Fibroblast of pulmonary artery (primary cell): ENCODE results near the gene LIN54.
"Not testable (repeated sequence)": the region's sequence is repeated elsewhere in the genome, so short reads cannot be mapped to it uniquely, and the experiment has no call there.

ENCODE experiments used
- DNase-seq: peaks from one replicate; pipeline ENCODE4 v3.0.0-alpha.2; 2010; ENCODE audit warnings: low read depth
- H3K4me3 ChIP-seq: replicated peaks from 2 replicates; pipeline ENCODE4 v1.5.1; 2011; ENCODE audit warnings: low read depth, mild to moderate bottlenecking, control low read depth, low read length, moderate library complexity
- TF ChIP-seq, protein P1 (sequence below): IDR thresholded peaks from 2 replicates; pipeline ENCODE4 v1.5.1; 2011; ENCODE audit warnings: mild to moderate bottlenecking, control low read depth, low read length, inconsistent platforms; ENCODE audit errors: missing control alignments

LIN54 gene

DNA sequence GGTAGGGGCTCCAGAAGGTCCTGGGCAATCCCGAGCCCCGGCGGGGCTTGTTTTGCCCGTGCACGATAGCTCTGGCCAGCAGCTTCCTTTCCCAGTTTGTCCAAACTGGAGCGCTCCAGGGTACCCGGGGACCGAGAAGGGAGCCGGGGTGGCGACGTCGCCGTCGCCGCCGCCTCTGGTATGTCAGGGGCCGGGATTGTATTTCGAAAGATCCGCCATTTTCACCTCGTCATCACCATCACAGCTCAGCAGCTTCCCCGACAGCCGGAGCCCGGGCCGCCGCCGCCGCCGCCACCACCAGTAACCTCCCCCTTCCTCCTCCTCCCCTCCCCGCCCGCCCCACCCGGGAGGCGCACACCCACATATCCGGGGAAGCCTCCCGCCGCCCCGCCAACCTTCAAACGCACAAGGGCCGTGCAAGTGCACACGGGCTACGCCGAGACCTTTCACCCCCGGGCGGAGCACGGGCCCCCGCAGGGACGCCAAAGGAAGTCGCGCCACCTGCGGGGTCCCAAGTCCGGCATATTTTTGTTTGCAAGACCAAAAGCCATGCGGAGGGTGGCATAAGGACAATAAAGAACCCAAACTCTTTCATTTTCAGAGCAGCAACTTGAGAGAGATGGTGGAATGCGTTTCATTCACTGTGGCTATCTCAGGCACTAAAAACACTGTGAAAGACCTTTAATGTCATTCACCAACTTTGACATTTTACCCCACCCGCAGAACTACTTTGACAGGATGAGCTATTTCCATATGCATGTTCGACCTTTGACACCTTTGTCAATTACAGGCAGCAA is at the start of gene LIN54:
Gene LIN54 (minus strand): TSS at position 302 of the 797 bp plus-strand sequence. CDS start 25,979 bp downstream, outside the sequence.
- DNase-seq = peak; percentile 79
- H3K4me3 ChIP-seq = peak within 1 kb of the TSS; percentile 73
- TF ChIP-seq, protein P1, sequence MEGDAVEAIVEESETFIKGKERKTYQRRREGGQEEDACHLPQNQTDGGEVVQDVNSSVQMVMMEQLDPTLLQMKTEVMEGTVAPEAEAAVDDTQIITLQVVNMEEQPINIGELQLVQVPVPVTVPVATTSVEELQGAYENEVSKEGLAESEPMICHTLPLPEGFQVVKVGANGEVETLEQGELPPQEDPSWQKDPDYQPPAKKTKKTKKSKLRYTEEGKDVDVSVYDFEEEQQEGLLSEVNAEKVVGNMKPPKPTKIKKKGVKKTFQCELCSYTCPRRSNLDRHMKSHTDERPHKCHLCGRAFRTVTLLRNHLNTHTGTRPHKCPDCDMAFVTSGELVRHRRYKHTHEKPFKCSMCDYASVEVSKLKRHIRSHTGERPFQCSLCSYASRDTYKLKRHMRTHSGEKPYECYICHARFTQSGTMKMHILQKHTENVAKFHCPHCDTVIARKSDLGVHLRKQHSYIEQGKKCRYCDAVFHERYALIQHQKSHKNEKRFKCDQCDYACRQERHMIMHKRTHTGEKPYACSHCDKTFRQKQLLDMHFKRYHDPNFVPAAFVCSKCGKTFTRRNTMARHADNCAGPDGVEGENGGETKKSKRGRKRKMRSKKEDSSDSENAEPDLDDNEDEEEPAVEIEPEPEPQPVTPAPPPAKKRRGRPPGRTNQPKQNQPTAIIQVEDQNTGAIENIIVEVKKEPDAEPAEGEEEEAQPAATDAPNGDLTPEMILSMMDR = no peak

DNA sequence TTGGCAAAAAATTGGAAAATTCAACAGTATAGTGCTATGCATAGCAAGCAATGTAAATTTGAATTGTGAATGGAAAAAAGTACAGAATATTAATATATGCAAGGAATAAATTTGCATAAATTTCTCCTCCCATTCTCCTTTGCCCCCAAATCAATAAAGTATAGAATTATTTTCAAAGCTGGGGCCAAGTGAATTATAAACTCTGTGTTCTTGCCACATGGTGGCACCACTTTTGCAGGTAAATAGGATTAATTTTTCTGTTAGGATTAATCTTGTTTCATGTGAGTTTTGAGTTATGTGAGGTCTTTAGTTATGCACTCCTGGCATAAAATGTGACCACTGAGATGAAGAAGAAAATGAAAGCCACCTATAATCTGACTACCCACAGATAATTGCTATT is 44.3 kb upstream of the LIN54 start:
- DNase-seq = peak; percentile 47
- H3K4me3 ChIP-seq = no peak overlapping the region
- TF ChIP-seq, protein P1 = peak; percentile 39

DNA sequence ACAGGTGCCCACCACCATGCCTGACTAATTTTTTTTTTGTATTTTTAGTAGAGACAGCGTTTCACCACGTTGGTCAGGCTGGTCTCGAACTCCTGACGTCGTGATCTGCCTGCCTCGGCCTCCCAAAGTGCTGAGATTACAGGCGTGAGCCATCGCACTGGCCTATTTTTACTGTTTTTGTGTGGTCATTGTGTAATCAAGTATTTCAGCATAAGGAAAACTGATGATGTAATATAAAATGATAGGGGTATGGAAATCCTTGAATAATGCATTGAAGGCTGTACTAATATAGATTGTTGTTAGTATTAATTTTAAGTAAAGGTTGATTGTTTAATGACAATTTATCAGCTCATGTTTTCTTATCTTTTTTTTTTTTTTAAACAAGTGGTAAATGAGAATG is 38.2 kb upstream of the LIN54 start:
- peak; percentile 22 for DNase-seq
- H3K4me3 ChIP-seq = not testable (repeated sequence)

DNA sequence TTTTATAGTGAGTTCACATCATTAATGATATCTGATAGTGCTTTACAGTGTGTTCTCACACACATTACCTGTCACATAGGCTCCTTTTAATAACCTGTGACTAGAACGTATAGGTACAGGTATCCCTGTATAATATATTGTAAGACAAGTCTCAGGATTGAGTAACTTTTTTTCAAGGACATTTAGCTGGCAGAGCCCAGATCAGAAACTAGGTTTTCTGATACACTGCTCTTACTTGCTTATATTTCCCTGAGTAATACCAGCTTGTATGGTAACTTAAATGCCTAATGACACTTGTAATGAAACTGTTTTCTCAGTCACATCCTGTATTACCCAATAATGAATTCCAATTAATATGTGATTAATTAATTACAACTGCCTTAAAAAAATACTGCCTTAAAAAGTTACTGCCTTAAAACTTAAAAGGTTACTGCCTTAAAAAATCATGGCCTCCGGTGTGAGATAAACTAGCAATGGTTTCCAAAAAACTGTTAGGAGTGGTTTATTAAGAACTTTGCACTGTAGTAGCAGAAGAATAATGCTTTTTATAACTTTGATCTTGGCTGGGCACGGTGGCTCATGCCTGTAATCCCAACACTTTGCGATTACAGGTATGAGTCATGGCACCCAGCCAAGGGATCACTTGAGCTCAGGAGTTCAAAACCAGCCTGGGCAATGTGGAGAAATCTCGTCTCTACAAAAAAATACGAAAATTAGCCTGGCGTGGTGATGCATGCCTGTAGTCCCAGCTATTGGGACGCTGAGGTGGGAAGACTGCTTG is 36.3 kb upstream of the LIN54 start:
- no peak overlapping the region for H3K4me3 ChIP-seq
- TF ChIP-seq, protein P1 = no peak
- no peak for DNase-seq

DNA sequence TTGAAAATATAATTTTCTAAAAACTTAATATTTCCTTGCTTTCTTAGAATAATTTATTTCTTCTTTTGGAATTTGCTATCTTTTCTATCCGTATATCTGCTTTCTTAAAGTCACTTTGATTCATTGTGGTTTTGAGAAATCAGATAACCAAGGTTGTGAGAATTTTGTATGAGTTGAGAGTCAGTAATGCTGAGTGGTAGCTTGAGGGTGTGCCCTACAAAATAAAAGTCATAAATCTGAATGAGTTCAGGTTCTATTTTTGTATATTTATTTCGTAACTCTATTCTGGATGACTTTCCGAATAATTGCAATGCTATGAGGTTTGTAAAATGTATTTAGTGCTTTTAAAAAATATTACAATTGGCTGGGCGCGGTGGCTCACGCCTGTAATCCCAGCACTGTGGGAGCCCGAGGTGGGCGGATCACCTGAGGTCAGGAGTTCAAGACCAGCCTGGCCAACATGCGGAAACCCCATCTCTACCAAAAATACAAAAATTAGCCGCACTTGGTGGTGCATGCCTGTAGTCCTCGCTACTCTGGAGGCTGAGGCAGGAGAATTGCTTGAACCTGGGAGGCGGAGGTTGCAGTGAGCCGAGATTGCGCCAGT is 33.3 kb upstream of the LIN54 start:
- TF ChIP-seq, protein P1 = no peak
- peak; percentile 51 for DNase-seq
- no peak overlapping the region for H3K4me3 ChIP-seq

DNA sequence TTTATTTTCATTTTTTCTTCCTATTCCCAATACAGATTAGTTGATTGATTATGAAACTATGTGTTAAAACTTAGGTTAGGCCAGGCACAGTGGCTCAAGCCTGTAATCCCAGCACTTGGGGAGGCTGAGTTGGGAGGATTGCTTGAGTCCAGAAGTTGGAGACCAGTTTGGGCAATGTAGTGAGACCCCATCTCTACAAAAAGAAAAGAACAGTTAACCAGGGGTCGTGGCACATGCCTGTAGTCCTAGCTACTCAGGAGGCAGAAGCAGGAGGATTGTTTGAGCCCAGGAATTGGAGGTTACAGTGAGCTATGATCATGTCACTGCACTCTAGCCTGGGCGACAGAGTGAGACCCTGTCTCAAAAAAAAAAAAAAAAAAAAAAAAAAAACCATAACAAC is 32.5 kb upstream of the LIN54 start:
- DNase-seq, H3K4me3 ChIP-seq: not testable (repeated sequence)

DNA sequence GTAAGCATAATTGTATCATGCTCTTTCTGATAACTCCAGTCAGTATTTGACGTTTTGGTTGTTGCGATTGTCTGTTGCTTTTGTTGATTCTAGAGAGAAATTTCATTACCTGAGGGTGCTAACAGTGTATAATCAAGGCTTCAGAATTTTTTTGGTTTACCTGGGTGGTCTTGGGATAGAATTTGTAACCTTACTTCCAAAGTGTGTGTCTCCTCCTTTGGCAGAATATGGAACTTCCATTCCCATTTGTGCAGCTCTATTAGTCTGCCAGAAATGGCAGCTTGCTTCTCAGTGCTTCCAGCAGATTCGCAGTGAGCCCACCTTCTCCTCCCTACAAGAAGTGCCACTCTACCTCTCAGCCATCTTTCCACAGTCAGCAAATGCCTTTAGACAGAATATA is 29.6 kb upstream of the LIN54 start:
- DNase-seq = no peak
- no peak overlapping the region for H3K4me3 ChIP-seq
- TF ChIP-seq, protein P1 = peak; percentile 4
